DND-41 (cell line): ENCODE data around the gene LHX3.

Experiments used
- CTCF ChIP-seq: IDR thresholded peaks from 2 replicates; pipeline ENCODE4 v1.5.1; 2012; ENCODE audit warnings: borderline replicate concordance, low read length, moderate library complexity, mild to moderate bottlenecking; ENCODE audit not compliant: poor library complexity, severe bottlenecking; ENCODE audit errors: extremely low read depth
- EZH2 ChIP-seq: IDR thresholded peaks from 3 replicates; pipeline ENCODE4 v1.6.1; 2012; ENCODE audit warnings: borderline replicate concordance, low read depth, mild to moderate bottlenecking, moderate library complexity, low read length, inconsistent platforms; ENCODE audit not compliant: severe bottlenecking

- TF ChIP-seq CTCF (no peak), EZH2 (no peak)
Observed at GRCh38 chr9:136209786-136210185, 4.9 kb upstream of the LHX3 start.
